K562 (cell line): ENCODE data around the gene CDC42BPB. TPM values are rescaled to one million over a fixed set of nuclear protein-coding genes. Genes with fewer than 3 reads are reported as not detected.

Experiments
- ATAC-seq: fragments of 200-7000 bp; cut with Tn5 transposase; 3 replicates; pipeline ENCODE4 v1.9.1; 2020; ENCODE audit warnings: moderate library complexity
- BruUV-seq: library from RNA; stranded (reverse); fragments of 400-500 nt; replicated peaks from 2 replicates; lab custom pipeline; 2021; lab: Mats Ljungman, UMichigan
- CTCF ChIA-PET: fragments of 300-600 bp; formaldehyde crosslinking; extraction: SDS; loops from one replicate; lab custom pipeline; 2021; ENCODE audit warnings: low intra/inter-chr PET ratio; lab: Yijun Ruan, JAX
- POLR2A ChIA-PET: fragments of 300-600, 350-650 bp; sonication (Branson Sonifier 250); formaldehyde crosslinking; extraction: SDS; loops from one replicate; lab custom pipeline; 2021; ENCODE audit warnings: antibody characterized with exemption, inconsistent platforms; lab: Yijun Ruan, JAX
- DNase-seq, 4 experiments: peaks; one replicate each; pipeline versions ENCODE4 v3.0.0 to v3.0.0-alpha.2; 2011 to 2018; ENCODE audit warnings: low spot score in 3 of 4, mixed read lengths in 3 of 4; ENCODE audit errors: extremely low read depth in 1 of 4
- FAIRE-seq: peaks from 2 replicates; lab custom pipeline; 2011; peaks lifted over from hg19 to GRCh38; lab: Jason Lieb, UNC
- H2AFZ ChIP-seq: 2 replicates; pipeline ENCODE4 v1.6.0; 2011; ENCODE audit warnings: low read depth, low read length, control low read depth, inconsistent platforms
- H3K27ac ChIP-seq: fragments of 200-600 bp; 3 replicates; pipeline ENCODE4 v1.8.0; 2011; ENCODE audit warnings: low read depth, mild to moderate bottlenecking, control low read depth, inconsistent platforms, low read length, moderate library complexity, mixed read lengths; ENCODE audit errors: extremely low read depth
- H3K27me3 ChIP-seq, 2 experiments: fragments of 300-600 bp in 1 of 2; 2 replicates in 1 of 2; 3 replicates in 1 of 2; pipeline versions ENCODE4 v1.6.0 to v1.8.0; 2011; ENCODE audit warnings: inconsistent platforms in 2 of 2, low read length in 2 of 2, mild to moderate bottlenecking in 1 of 2, mixed read lengths in 1 of 2, moderate library complexity in 1 of 2; ENCODE audit not compliant: control insufficient read depth in 2 of 2, insufficient read depth in 2 of 2
- H3K36me3 ChIP-seq: fragments of 300-600 bp; 3 replicates; pipeline ENCODE4 v1.8.0; 2011; ENCODE audit warnings: mild to moderate bottlenecking, low read length, inconsistent platforms; ENCODE audit not compliant: control insufficient read depth, insufficient read depth
- H3K4me1 ChIP-seq, 2 experiments: fragments of 200-600 bp in 1 of 2; replicated peaks in 1 of 2; 2 replicates in 1 of 2; 3 replicates in 1 of 2; pipeline versions ENCODE4 v1.5.1 to v1.8.0; 2011; ENCODE audit warnings: inconsistent platforms in 2 of 2, low read length in 2 of 2, mild to moderate bottlenecking in 1 of 2, mixed read lengths in 1 of 2, moderate library complexity in 1 of 2; ENCODE audit not compliant: control insufficient read depth in 2 of 2, insufficient read depth in 2 of 2
- H3K4me2 ChIP-seq: 2 replicates; pipeline ENCODE4 v1.6.1; 2011; ENCODE audit warnings: low read length, control low read depth, inconsistent platforms, mixed read lengths; ENCODE audit not compliant: insufficient read depth
- H3K4me3 ChIP-seq: fragments of 200-600 bp; sonication (generic), shearing (Covaris generic); 2 replicates; pipeline ENCODE4 v1.5.1; 2016; ENCODE audit warnings: control low read depth, inconsistent platforms
- H3K79me2 ChIP-seq: fragments of 200-600 bp; 3 replicates; pipeline ENCODE4 v1.8.0; 2011; ENCODE audit warnings: low read length, inconsistent platforms; ENCODE audit not compliant: control insufficient read depth, insufficient read depth
- H3K9ac ChIP-seq, 2 experiments: 2 replicates each; pipeline versions ENCODE4 v1.6.0 to v1.6.1; 2011; ENCODE audit warnings: low read depth in 2 of 2, low read length in 2 of 2, control low read depth in 1 of 2, inconsistent platforms in 1 of 2, mild to moderate bottlenecking in 1 of 2, mixed read lengths in 1 of 2; ENCODE audit not compliant: insufficient read depth in 1 of 2
- H3K9me1 ChIP-seq: one replicate; pipeline ENCODE4 v1.6.0; 2011; ENCODE audit warnings: inconsistent platforms, mild to moderate bottlenecking, low read length, moderate library complexity; ENCODE audit not compliant: control insufficient read depth, insufficient read depth
- H3K9me3 ChIP-seq: replicated peaks from 2 replicates; pipeline ENCODE4 v1.5.1; 2011; ENCODE audit warnings: low read depth, low read length, inconsistent platforms; ENCODE audit not compliant: control insufficient read depth, insufficient read depth
- H4K20me1 ChIP-seq: replicated peaks from 2 replicates; pipeline ENCODE4 v1.6.1; 2011; ENCODE audit warnings: low read length, inconsistent platforms, mixed read lengths; ENCODE audit not compliant: control insufficient read depth, insufficient read depth
- ATF3 ChIP-seq, 2 experiments: fragments of 450-650 bp in 1 of 2; sonication (generic) in 1 of 2; formaldehyde crosslinking in 1 of 2; IDR thresholded peaks in 1 of 2; conservative IDR thresholded peaks in 1 of 2; 2 replicates each; pipeline versions ENCODE4 v1.6.1 to v1.8.1; 2016 to 2023; ENCODE audit warnings: mild to moderate bottlenecking in 2 of 2, moderate library complexity in 2 of 2, inconsistent platforms in 1 of 2, missing genetic modification reagents in 1 of 2
- CTCFL ChIP-seq: IDR thresholded peaks from 2 replicates; pipeline ENCODE4 v1.6.1; 2011; ENCODE audit warnings: borderline replicate concordance, low read depth, mild to moderate bottlenecking, moderate library complexity, low read length; ENCODE audit not compliant: insufficient read depth, poor library complexity, severe bottlenecking
- E2F1 ChIP-seq: sonication (generic); formaldehyde crosslinking; IDR thresholded peaks from 2 replicates; pipeline ENCODE4 v1.8.1; 2023; ENCODE audit warnings: mild to moderate bottlenecking, missing genetic modification reagents, moderate library complexity
- HDAC1 ChIP-seq, 2 experiments: fragments of 450-650 bp; IDR thresholded peaks; 2 replicates each; pipeline ENCODE4 v1.6.1; 2016 to 2017; ENCODE audit warnings: inconsistent platforms in 1 of 2, mild to moderate bottlenecking in 1 of 2, moderate library complexity in 1 of 2
- IRF9 ChIP-seq: fragments of 450-650 bp; IDR thresholded peaks from 2 replicates; pipeline ENCODE4 v1.6.1; 2016; ENCODE audit warnings: missing biosample characterization, missing genetic modification characterization
- KLF16 ChIP-seq: IDR thresholded peaks from 2 replicates; pipeline ENCODE4 v1.6.1; 2016; ENCODE audit warnings: antibody characterized with exemption
- PHB ChIP-seq: fragments of 250-450 bp; sonication (Bioruptor Pico); IDR thresholded peaks from 2 replicates; pipeline ENCODE4 v1.5.0; 2021
- PTRF ChIP-seq: fragments of 450-650 bp; IDR thresholded peaks from 2 replicates; pipeline ENCODE4 v1.6.1; 2016; ENCODE audit warnings: mild to moderate bottlenecking, missing genetic modification characterization, missing compliant biosample characterization
- RNF2 ChIP-seq: sonication (generic); IDR thresholded peaks from 2 replicates; pipeline ENCODE4 v1.6.1; 2016
- SAFB ChIP-seq: fragments of 200-400 bp; formaldehyde crosslinking; IDR thresholded peaks from 2 replicates; pipeline ENCODE4 v1.6.1; 2017; ENCODE audit warnings: low read depth, low read length, borderline replicate concordance
- SP2 ChIP-seq: IDR thresholded peaks from 2 replicates; pipeline ENCODE4 v1.6.1; 2011; ENCODE audit warnings: mild to moderate bottlenecking, low read depth, low read length, moderate library complexity; ENCODE audit not compliant: poor library complexity, severe bottlenecking; ENCODE audit errors: extremely low read depth
- U2AF1 ChIP-seq: fragments of 200-400 bp; formaldehyde crosslinking; optimal IDR thresholded peaks from 2 replicates; pipeline ENCODE3; 2017; ENCODE audit warnings: mild to moderate bottlenecking, low read depth, low read length, moderate library complexity
- ZBTB1 ChIP-seq: sonication (generic); formaldehyde crosslinking; IDR thresholded peaks from 2 replicates; pipeline ENCODE4 v1.8.1; 2023; ENCODE audit warnings: missing genetic modification reagents, low read depth, mild to moderate bottlenecking, borderline replicate concordance
- ZBTB2 ChIP-seq: fragments of 450-650 bp; IDR thresholded peaks from 2 replicates; pipeline ENCODE4 v1.6.1; 2016; ENCODE audit warnings: antibody characterized with exemption
- ZKSCAN1 ChIP-seq: fragments of 150-350 bp; IDR thresholded peaks from 2 replicates; pipeline ENCODE4 v1.6.1; 2016; ENCODE audit warnings: low read depth, low read length
- ZNF232 ChIP-seq: sonication (generic); formaldehyde crosslinking; IDR thresholded peaks from 2 replicates; pipeline ENCODE4 v1.8.0; 2022; ENCODE audit warnings: mild to moderate bottlenecking, missing genetic modification reagents
- WGBS: fragments of 100-300 bp; shearing (Covaris generic); methylation state at CpG from one replicate; pipeline ENCODE4 v1.1.6; 2016; ENCODE audit warnings: low coverage, mixed read lengths; ENCODE audit not compliant: insufficient coverage; ENCODE audit errors: missing lambda C conversion rate; 5-methylcytosine and 5-hydroxymethylcytosine counted together
- in situ Hi-C: fragments of 300-500 bp; cut with MboI; formaldehyde crosslinking; loops from 4 replicates; pipeline ENCODE4 v1.15.0; 2018; ENCODE audit warnings: inconsistent platforms, mixed read lengths
- intact Hi-C: fragments of 100-400 bp; cut with micrococcal nuclease; formaldehyde crosslinking; loops from 2 replicates; pipeline ENCODE4 v1.14.2; 2022
- polyA plus RNA-seq, 8 experiments: library from polyadenylated mRNA; depleted of rRNA in 4 of 8; stranded (reverse) in 5 of 8; unstranded in 3 of 8; fragments of >200 nt; fragmentation: Nextera tagmentation in 2 of 8; fragmentation: Illumina TruSeq in 1 of 8; extraction: Ambion mirVana in 2 of 8; extraction: Trizol in 1 of 8; gene quantifications; 2 replicates each; pipeline versions ENCODE4 v1.2.1 to v1.2.3, GENCODE V29; 2011 to 2014; ENCODE audit warnings: inconsistent platforms in 1 of 8, missing spikeins in 1 of 8
- total RNA-seq, 7 experiments: library from RNA; depleted of rRNA in 6 of 7; stranded (reverse); fragments of >200 nt in 6 of 7; fragmentation: Illumina TruSeq in 2 of 7; extraction: Trizol in 2 of 7; gene quantifications; 2 replicates each; pipeline versions ENCODE4 v1.2.1 to v1.2.3, GENCODE V29; 2011 to 2021; ENCODE audit warnings: low replicate concordance in 1 of 7

The CDC42BPB gene
- total and polyA plus RNA-seq, 9 of the 15 experiments (the other 6 are each of a cell fraction or from before 2014, with no cell fraction given), result 0.07 to 24.3 (median 12.6) TPM

GRCh38 chr14:102951034-102951433 is 106.3 kb downstream of the CDC42BPB start:
- ChIA-PET CTCF (no interaction called here), POLR2A (interaction anchor here (0.6 kb wide), 1 partner anchor 9 kb away, joined by 4 read pairs; no protein-coding TSS in a partner anchor)
- no peaks in the 10 kb centered on the region for H3K79me2 ChIP-seq
- in situ Hi-C loops (no loop called here), intact Hi-C loops (no loop called here)
- peaks cover 29% of the 10 kb centered on the region; the same call in 1 of the 3 replicates for H3K36me3 ChIP-seq
- no peak for ATAC-seq
- H3K4me3 ChIP-seq, result no peak overlapping the region
- H4K20me1 ChIP-seq, result no peaks in the 10 kb centered on the region
- no peak for DNase-seq
- no peak overlapping the region for H3K9ac ChIP-seq
- no peaks in the 10 kb centered on the region for H3K27me3 ChIP-seq
- H2AFZ ChIP-seq, result no peak overlapping the region
- no peaks in the 10 kb centered on the region for H3K9me1 ChIP-seq
- FAIRE-seq, result no peak
- no TSS peak for BruUV-seq
- WGBS, result 52% methylated on average over 7 of the region's 10 CpGs
- no peak overlapping the region for H3K4me2 ChIP-seq
- no peaks in the 10 kb centered on the region for H3K9me3 ChIP-seq
- H3K4me1 ChIP-seq, result peaks cover 0 to 10% of the 10 kb centered on the region in 2 experiments; a peak in 2 of 5 replicates
- H3K27ac ChIP-seq, result no peak overlapping the region
- TF ChIP-seq U2AF1, result no peak
- TF ChIP-seq HDAC1 (IDR thresholded peaks at IDR 0.05), result no peak
- no peak for TF ChIP-seq PTRF (tag)
- TF ChIP-seq E2F1 (CRISPR knock-in tag), result no peak
- no peak for TF ChIP-seq ATF3 (IDR thresholded peaks at IDR 0.05)
- TF ChIP-seq ATF3 (CRISPR knock-in tag; conservative IDR thresholded peaks at IDR 0.05), result no peak
- no peak for TF ChIP-seq RNF2
- no peak for TF ChIP-seq ZBTB2
- no peak for TF ChIP-seq IRF9 (tag)
- TF ChIP-seq ZNF232 (CRISPR knock-in tag), result no peak
- TF ChIP-seq ZBTB1 (CRISPR knock-in tag), result no peak
- TF ChIP-seq KLF16, result no peak
- no peak for TF ChIP-seq CTCFL
- TF ChIP-seq SAFB, result no peak
- TF ChIP-seq PHB (CRISPR knock-in tag), result no peak
- TF ChIP-seq SP2, result no peak
- no peak for TF ChIP-seq ZKSCAN1
